K562 (cell line): ENCODE data around the gene WNK2.

Experiments used
- ETV5 ChIP-seq: sonication (generic); formaldehyde crosslinking; IDR thresholded peaks from 2 replicates; pipeline ENCODE4 v1.4.0; 2020; ENCODE audit warnings: low read depth, mild to moderate bottlenecking, missing genetic modification reagents
- ETV6 ChIP-seq, 3 experiments: fragments of 150-350 bp in 1 of 3; sonication (generic) in 1 of 3; formaldehyde crosslinking in 1 of 3; IDR thresholded peaks; 2 replicates each; pipeline versions ENCODE4 v1.6.1 to v1.8.0; 2014 to 2022; ENCODE audit warnings: borderline replicate concordance in 2 of 3, low read depth in 2 of 3, antibody characterized with exemption in 1 of 3, low read length in 1 of 3, mild to moderate bottlenecking in 1 of 3, missing genetic modification reagents in 1 of 3
- HDAC1 ChIP-seq, 2 experiments: fragments of 450-650 bp; IDR thresholded peaks; 2 replicates each; pipeline ENCODE4 v1.6.1; 2016 to 2017; ENCODE audit warnings: inconsistent platforms in 1 of 2, mild to moderate bottlenecking in 1 of 2, moderate library complexity in 1 of 2
- ILF3 ChIP-seq: fragments of 450-650 bp; IDR thresholded peaks from 2 replicates; pipeline ENCODE4 v1.6.1; 2018; ENCODE audit warnings: antibody characterized with exemption, mild to moderate bottlenecking, moderate library complexity, borderline replicate concordance
- POLR2A ChIP-seq: fragments of 450-650 bp; conservative IDR thresholded peaks from 2 replicates; pipeline ENCODE4 v1.6.1; 2016
- SIN3A ChIP-seq, 2 experiments: fragments of 150-350 bp in 1 of 2; IDR thresholded peaks; 2 replicates each; pipeline ENCODE4 v1.6.1; 2011 to 2016; ENCODE audit warnings: borderline replicate concordance in 2 of 2, low read depth in 2 of 2, low read length in 2 of 2, mild to moderate bottlenecking in 2 of 2, moderate library complexity in 2 of 2; ENCODE audit not compliant: control insufficient read depth in 1 of 2
- TF ChIP-seq, protein P1 (sequence below), 2 experiments: fragments of 450-650 bp; formaldehyde crosslinking in 1 of 2; IDR thresholded peaks; 2 replicates each; pipeline versions ENCODE4 v1.4.0 to v1.6.1; 2014 to 2020; ENCODE audit warnings: mild to moderate bottlenecking in 2 of 2, borderline replicate concordance in 1 of 2, low read depth in 1 of 2
- TF ChIP-seq, protein P2 (sequence below), 3 experiments: IDR thresholded peaks in 2 of 3; conservative IDR thresholded peaks in 1 of 3; 2 replicates each; pipeline ENCODE4 v1.5.1; 2011 to 2012; ENCODE audit warnings: low read length in 3 of 3, mild to moderate bottlenecking in 3 of 3, control low read depth in 2 of 3, improper control_type of control experiment in 1 of 3, inconsistent platforms in 1 of 3, low read depth in 1 of 3, mixed read lengths in 1 of 3, moderate library complexity in 1 of 3; ENCODE audit not compliant: insufficient read depth in 2 of 3
- TF ChIP-seq, protein P3 (sequence below): fragments of 250-450 bp; sonication (Bioruptor Pico); IDR thresholded peaks from 2 replicates; pipeline ENCODE4 v1.9.0; 2021; ENCODE audit warnings: mild to moderate bottlenecking, inconsistent platforms
- TF ChIP-seq, protein P4 (sequence below): fragments of 450-650 bp; IDR thresholded peaks from 2 replicates; pipeline ENCODE4 v1.6.1; 2014; ENCODE audit warnings: low read depth, mild to moderate bottlenecking, moderate library complexity, borderline replicate concordance

DNA sequence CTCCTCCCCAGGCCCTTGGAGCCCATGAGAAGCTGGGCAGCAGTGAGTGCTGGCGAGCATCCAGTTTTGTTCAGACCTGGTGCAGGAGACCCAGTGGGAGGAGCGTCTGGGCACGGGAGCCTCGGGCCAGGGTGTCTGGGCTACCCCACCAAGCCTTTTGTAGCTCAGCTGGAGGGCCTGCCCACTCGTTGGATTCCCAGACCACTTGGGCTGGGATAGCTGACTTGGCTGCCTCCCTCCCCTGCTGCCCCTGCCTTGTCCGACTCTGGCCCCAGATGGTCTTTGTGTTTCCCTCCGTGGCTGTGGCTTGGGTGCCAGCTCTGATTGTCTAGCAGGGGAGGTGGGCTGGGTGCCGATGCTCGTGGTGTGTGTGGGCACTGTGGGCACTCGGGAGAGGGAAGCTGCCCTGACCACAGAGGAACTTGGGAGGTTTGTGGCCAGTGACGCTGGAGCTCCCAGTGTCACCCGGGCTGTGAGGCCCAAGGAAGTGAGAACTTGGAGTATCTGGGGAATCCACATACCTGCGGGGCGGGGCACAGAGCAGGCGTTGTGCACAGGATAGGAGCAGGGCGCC is 47.3 kb downstream of the WNK2 start:
- TF ChIP-seq ETV6 (IDR thresholded peaks at IDR 0.05; ENCODE audit: borderline replicate concordance in 1 of 2, low read depth in 2 of 2, low read length in 1 of 2) (no peak), ETV6 (CRISPR knock-in tag; IDR thresholded peaks at IDR 0.05; ENCODE audit: borderline replicate concordance) (no peak), HDAC1 (IDR thresholded peaks at IDR 0.05) (no peak), ILF3 (no peak), ETV5 (CRISPR knock-in tag) (no peak), POLR2A (no peak), SIN3A (IDR thresholded peaks at IDR 0.05; ENCODE audit: borderline replicate concordance in 2 of 2, control insufficient read depth in 1 of 2, low read depth in 2 of 2, low read length in 2 of 2) (no peak)
- TF ChIP-seq, protein P1, sequence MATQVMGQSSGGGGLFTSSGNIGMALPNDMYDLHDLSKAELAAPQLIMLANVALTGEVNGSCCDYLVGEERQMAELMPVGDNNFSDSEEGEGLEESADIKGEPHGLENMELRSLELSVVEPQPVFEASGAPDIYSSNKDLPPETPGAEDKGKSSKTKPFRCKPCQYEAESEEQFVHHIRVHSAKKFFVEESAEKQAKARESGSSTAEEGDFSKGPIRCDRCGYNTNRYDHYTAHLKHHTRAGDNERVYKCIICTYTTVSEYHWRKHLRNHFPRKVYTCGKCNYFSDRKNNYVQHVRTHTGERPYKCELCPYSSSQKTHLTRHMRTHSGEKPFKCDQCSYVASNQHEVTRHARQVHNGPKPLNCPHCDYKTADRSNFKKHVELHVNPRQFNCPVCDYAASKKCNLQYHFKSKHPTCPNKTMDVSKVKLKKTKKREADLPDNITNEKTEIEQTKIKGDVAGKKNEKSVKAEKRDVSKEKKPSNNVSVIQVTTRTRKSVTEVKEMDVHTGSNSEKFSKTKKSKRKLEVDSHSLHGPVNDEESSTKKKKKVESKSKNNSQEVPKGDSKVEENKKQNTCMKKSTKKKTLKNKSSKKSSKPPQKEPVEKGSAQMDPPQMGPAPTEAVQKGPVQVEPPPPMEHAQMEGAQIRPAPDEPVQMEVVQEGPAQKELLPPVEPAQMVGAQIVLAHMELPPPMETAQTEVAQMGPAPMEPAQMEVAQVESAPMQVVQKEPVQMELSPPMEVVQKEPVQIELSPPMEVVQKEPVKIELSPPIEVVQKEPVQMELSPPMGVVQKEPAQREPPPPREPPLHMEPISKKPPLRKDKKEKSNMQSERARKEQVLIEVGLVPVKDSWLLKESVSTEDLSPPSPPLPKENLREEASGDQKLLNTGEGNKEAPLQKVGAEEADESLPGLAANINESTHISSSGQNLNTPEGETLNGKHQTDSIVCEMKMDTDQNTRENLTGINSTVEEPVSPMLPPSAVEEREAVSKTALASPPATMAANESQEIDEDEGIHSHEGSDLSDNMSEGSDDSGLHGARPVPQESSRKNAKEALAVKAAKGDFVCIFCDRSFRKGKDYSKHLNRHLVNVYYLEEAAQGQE (IDR thresholded peaks at IDR 0.05; ENCODE audit: borderline replicate concordance) = no peak
- TF ChIP-seq, protein P1 (CRISPR knock-in tag; IDR thresholded peaks at IDR 0.05; ENCODE audit: low read depth) = no peak
- TF ChIP-seq, protein P2, sequence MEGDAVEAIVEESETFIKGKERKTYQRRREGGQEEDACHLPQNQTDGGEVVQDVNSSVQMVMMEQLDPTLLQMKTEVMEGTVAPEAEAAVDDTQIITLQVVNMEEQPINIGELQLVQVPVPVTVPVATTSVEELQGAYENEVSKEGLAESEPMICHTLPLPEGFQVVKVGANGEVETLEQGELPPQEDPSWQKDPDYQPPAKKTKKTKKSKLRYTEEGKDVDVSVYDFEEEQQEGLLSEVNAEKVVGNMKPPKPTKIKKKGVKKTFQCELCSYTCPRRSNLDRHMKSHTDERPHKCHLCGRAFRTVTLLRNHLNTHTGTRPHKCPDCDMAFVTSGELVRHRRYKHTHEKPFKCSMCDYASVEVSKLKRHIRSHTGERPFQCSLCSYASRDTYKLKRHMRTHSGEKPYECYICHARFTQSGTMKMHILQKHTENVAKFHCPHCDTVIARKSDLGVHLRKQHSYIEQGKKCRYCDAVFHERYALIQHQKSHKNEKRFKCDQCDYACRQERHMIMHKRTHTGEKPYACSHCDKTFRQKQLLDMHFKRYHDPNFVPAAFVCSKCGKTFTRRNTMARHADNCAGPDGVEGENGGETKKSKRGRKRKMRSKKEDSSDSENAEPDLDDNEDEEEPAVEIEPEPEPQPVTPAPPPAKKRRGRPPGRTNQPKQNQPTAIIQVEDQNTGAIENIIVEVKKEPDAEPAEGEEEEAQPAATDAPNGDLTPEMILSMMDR (IDR thresholded peaks at IDR 0.05 in 2 of 3, conservative IDR thresholded peaks at IDR 0.05 in 1 of 3; ENCODE audit: insufficient read depth in 2 of 3, low read depth in 1 of 3, low read length in 3 of 3) = no peak
- TF ChIP-seq, protein P3, sequence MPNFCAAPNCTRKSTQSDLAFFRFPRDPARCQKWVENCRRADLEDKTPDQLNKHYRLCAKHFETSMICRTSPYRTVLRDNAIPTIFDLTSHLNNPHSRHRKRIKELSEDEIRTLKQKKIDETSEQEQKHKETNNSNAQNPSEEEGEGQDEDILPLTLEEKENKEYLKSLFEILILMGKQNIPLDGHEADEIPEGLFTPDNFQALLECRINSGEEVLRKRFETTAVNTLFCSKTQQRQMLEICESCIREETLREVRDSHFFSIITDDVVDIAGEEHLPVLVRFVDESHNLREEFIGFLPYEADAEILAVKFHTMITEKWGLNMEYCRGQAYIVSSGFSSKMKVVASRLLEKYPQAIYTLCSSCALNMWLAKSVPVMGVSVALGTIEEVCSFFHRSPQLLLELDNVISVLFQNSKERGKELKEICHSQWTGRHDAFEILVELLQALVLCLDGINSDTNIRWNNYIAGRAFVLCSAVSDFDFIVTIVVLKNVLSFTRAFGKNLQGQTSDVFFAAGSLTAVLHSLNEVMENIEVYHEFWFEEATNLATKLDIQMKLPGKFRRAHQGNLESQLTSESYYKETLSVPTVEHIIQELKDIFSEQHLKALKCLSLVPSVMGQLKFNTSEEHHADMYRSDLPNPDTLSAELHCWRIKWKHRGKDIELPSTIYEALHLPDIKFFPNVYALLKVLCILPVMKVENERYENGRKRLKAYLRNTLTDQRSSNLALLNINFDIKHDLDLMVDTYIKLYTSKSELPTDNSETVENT (CRISPR knock-in tag) = no peak
- TF ChIP-seq, protein P4, sequence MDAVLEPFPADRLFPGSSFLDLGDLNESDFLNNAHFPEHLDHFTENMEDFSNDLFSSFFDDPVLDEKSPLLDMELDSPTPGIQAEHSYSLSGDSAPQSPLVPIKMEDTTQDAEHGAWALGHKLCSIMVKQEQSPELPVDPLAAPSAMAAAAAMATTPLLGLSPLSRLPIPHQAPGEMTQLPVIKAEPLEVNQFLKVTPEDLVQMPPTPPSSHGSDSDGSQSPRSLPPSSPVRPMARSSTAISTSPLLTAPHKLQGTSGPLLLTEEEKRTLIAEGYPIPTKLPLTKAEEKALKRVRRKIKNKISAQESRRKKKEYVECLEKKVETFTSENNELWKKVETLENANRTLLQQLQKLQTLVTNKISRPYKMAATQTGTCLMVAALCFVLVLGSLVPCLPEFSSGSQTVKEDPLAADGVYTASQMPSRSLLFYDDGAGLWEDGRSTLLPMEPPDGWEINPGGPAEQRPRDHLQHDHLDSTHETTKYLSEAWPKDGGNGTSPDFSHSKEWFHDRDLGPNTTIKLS = no peak
